NCI-H1417 (cell line): ENCODE results near the gene GNB1L.

Experiments
- DNase-seq, 3 experiments: peaks; one replicate each; lab custom pipeline; 2025; lab: John Stamatoyannopoulos, UW

The GNB1L gene

GRCh38 chr22:19808873-19809478 is 45.7 kb downstream of the GNB1L start:
- DNase-seq, result no peak

- no peak for DNase-seq
Measured at GRCh38 chr22:19807914-19808872, 46.5 kb downstream of the GNB1L start.

- DNase-seq, result no peak
Measured at GRCh38 chr22:19807161-19807913, 47.3 kb downstream of the GNB1L start.

DNA sequence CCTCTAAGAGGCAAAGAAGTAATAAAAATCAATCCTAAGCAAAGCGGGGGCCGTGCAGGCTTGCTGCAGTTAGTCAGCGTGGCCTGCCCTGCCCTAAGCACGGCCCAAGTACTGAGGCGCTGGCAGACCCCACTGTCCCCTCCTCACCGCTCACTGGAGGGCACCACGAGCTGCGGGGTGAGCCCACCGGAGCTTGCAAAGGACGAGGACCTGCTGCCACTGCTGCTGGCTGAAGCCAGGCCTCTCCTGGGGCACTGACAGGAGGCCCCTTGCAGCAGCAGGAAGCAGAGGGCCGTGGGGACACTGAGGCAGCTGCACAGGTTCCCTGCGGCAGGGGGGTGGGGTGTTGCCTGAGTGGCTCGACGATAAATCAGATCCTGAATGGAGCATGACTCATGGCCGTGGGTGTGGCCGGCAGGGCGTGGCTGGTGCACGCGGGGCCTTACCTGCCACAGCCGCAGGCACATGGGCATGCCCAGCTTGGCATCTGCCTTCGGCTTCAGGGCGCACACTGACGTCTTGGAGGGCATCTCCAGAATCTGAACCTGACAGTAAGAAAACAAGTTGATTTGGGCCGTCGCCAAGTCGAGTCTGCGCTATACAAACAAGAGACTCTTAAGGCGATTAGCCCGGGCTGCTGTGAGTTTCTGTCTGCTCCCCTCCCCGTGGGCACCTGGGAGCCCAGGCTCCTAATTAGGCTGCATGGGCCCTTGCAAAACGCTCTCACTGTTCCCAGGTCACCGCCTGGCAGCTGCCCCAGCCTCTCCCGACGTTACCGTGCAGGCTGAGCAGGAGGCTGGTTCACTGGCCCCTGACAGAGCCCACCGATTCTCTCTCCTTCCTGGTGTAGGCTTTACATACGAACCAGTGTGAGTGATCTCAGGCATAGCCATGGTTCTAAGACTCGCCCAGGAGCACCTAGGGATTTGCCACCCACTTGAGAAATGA is 48.2 kb downstream of the GNB1L start:
- peak; percentile 32 to 78 (median 56) for DNase-seq

DNA sequence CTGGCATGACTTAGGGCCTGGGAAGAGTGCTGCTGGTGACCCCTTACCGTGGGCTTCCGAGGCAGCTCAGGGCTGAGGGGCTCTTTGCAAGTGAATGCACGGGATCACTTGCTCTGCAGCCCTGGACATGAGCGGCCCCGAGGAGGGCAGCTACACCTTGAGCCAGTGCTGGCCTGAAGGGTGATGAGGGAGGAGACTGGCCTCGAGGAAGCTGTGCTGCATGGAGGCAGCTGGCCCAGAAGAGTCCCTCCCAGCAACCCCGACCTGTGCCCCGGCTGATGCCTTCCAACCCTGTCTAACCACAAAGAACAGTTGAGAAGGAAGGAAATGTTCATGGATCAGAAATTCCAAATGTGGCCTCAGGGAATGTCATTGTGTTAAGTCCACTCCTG is 48.9 kb downstream of the GNB1L start:
- DNase-seq, result peak in 1 of 3 experiments; percentile 6

DNA sequence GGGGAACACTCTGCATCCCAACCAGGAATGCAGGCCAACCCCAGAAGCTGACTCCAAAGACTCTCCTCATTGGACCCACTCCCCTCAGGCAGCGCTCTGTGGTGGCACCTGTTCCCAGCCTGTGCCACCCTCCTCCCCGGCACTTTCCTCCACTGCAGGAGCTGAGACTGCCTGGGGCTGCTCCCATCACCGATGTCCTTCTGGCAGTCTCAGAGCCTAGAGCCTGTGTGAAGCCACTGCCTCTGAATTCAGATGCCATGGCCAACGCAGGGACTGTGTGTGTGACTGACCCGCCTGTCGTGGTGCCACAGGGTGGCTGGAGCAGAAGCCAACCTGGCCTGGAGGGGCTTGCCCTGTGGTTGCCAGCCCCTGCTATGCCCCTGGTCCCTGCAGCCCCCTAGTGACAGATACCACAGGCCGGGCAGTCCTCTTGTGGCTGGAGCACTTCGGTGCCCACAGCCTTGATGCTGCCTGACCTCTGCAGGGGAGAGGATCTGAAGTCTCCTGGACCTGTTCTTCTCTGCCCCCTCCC is 50.9 kb downstream of the GNB1L start:
- DNase-seq, result no peak

DNA sequence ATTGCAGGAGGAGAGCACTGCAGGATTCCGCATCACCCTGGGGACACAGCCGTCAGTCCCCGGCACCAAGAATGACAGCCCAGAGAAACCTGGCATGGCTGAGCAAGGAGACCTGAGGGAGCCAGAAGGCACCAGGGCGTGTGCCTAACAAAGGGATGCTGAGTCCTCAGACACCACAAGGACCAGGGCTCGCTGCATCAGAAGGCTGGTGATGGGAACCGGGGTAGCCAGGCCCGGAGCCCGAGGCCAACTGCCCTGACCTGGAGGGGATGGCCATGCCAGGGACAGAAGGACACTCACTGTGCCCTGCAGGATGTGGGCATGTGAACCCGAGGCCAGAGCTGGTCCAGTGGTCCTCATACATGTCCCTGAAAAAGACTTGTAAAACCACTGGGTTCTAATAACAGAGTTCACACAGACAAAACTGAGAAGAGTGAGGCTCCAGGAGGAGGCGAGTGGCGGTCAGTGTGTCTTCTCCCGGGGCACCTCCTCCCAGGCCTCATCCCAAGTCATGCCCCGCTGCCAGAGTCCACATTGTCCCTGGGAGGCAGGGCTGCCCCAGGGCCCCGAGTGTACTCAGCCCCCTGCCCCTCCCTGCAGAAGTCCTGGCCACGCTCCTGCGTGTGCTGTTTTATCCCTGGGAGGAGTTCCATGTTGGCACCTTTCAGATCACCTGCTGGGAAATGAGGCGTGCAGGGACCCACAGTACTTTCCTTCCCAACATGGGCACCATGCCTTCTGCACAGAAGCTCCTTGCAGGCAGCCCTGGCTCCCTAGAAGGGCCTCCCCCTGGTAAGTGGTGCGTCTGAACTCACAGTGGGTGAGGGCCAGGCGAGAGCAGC is 51.6 kb downstream of the GNB1L start:
- DNase-seq, result no peak

- no peak for DNase-seq
Measured at GRCh38 chr22:19802001-19802893, 52.4 kb downstream of the GNB1L start.

GRCh38 chr22:19801340-19802000 is 53.2 kb downstream of the GNB1L start:
- no peak for DNase-seq

DNA sequence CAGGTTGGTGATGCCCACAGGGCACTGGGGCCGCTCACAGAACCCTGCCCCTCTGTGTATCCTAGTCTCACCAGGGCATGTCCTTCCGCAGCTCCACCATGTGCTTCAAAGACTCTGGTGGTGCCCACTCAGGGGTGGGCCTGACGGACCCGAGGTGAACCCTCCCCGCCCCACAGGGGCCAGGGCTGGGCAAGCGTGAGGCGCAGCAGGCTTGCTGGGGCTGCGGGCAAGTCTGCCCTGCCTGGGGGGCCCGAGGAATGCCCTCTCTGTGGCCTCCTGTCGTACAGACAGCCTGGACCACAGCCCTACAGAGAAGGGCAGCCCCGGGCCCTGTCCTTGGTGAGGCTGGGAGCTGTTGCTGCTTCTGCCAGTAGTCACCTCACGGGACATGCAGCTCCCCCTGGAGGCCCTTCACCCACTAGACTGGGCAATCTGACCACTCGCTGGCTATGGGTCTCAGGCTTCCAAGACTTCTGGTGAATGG is 53.9 kb downstream of the GNB1L start:
- DNase-seq, result no peak

DNA sequence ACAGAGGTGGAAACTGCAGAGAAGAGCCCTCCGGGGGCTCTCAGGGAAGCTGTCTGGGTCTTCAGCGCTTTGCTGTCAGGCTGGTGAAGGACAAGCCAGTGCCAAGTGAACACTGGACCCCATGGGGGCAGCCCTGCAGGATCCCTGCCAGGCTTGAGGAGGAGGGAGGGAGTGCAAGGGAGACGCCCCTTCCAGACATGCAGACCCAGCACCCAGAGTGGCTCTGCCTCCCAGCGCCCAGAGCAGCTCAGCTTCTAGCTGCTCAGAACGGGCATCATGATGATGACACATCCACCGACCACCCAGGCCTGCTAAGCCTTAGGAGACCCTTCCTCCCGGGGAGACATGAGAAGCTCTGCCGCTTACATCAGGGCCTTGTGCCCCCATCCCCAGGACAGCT is 54.4 kb downstream of the GNB1L start:
- DNase-seq, result no peak

GRCh38 chr22:19799322-19800190 is 55.1 kb downstream of the GNB1L start:
- DNase-seq, result no peak

DNA sequence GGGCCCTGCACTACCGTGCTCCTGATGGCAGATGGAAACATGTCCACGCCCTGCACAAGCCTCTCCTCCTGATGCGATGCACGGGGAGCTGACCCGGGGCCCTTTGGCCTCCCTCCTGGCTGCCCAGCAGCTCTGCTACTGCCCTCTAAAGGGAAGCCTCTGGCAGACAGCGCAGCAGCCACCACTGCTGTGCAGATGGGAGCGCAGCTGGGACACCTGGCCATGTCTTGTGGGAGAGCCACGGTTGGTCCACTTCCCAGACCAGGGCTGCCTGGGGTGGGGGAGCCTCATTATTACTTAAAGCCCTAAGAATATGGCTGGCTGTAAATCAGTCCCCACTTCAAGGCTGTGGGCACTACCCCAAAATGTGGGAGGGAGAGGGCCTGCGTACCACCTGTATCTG is 55.8 kb downstream of the GNB1L start:
- DNase-seq, result no peak

DNA sequence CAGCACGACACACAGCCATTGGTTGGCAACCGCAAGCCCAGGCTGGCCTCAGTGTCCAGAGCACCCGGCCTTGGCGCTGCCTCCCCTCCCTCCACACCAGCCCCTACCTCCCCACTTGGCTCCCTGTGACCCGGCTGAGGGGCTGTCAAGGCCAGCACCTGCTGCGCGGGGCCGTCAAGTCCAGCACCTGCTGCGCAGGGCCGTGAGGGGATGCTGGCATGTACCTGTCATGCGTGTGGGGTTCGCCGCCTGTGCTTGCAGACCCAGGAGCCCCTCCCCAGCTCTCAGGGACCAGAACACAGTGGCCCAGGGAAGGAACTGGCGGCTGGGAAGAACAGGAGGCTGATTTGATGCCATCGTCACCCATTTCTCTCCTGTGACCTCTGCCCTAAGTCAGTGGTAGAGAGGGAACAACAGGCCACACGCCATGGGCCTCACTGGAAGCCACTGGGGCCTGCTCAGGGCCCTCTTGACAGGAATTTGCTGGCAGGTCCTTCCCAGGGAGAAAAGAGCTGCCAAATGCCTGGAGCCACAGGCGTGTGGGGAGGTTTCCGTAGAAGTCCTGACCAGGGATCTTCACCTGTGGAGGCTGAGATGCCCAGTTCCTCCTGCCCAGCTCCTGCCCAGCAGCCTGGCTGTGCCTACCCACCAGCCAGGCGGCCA is 56.5 kb downstream of the GNB1L start:
- no peak for DNase-seq

GRCh38 chr22:19797086-19798002 is 57.3 kb downstream of the GNB1L start:
- DNase-seq, result no peak

GRCh38 chr22:19796160-19796559 is 58.5 kb downstream of the GNB1L start:
- DNase-seq, result no peak
